ENCODE measurements around the gene UNC13A.
"Not testable (repeated sequence)": the region's sequence is repeated elsewhere in the genome, so short reads cannot be mapped to it uniquely, and the experiment has no call there.

- TF ChIP-seq FOXA1 (IDR thresholded peaks at IDR 0.05); BHLHE40 (IDR thresholded peaks at IDR 0.05; ENCODE audit: borderline replicate concordance): not testable (repeated sequence)
These were observed 90.1 kb downstream of the UNC13A start for GRCh38 chr19:17598063-17598462.
